Panc1 (cell line): ENCODE data around the gene SUGP1.

Experiments
- POLR2AphosphoS5 ChIP-seq: IDR thresholded peaks from 2 replicates; pipeline ENCODE4 v1.6.1; 2012; ENCODE audit warnings: mild to moderate bottlenecking, low read depth, low read length, moderate library complexity
- TF ChIP-seq, protein P1 (sequence below): fragments of 450-650 bp; IDR thresholded peaks from 2 replicates; pipeline ENCODE4 v1.5.1; 2017; ENCODE audit warnings: mild to moderate bottlenecking

DNA sequence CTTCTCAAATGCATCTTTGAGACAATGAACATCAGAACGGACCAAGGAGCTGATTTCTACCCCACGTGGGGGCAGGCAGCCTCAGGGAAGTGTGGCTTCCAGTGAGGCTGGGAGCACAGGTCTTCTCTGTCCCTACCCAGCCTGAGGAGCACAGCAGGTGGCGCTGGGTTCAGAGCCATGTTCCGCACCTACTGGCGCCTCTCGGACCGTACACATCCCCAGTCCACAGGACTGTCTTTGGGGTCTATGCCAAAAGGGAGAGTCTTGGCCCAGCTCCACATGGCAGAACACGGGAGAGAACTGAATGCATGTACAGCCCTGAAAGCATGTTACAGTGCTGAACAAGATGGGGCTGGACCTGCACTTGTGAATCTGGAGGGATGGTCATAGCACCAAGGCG is 22.6 kb downstream of the SUGP1 start:
- TF ChIP-seq, protein P1, sequence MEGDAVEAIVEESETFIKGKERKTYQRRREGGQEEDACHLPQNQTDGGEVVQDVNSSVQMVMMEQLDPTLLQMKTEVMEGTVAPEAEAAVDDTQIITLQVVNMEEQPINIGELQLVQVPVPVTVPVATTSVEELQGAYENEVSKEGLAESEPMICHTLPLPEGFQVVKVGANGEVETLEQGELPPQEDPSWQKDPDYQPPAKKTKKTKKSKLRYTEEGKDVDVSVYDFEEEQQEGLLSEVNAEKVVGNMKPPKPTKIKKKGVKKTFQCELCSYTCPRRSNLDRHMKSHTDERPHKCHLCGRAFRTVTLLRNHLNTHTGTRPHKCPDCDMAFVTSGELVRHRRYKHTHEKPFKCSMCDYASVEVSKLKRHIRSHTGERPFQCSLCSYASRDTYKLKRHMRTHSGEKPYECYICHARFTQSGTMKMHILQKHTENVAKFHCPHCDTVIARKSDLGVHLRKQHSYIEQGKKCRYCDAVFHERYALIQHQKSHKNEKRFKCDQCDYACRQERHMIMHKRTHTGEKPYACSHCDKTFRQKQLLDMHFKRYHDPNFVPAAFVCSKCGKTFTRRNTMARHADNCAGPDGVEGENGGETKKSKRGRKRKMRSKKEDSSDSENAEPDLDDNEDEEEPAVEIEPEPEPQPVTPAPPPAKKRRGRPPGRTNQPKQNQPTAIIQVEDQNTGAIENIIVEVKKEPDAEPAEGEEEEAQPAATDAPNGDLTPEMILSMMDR = no peak
- no peak for TF ChIP-seq POLR2AphosphoS5
